ENCODE measurements around the gene ACADSB. TPM values are rescaled to one million over a fixed set of nuclear protein-coding genes. Genes with fewer than 3 reads are reported as not detected.

The ACADSB gene
- total RNA-seq, 2 experiments from 2014 or later: 15.4 to 17.3 TPM

- no peak for DNase-seq
- POLR2A ChIA-PET: interaction anchor here (1.0 kb wide), 1 partner anchor 68 kb away, joined by 3 read pairs; no protein-coding TSS in a partner anchor
Measured at GRCh38 chr10:123021517-123021916, 12.7 kb downstream of the ACADSB start.

GRCh38 chr10:123024540-123024939 is 15.7 kb downstream of the ACADSB start:
- Mint-ChIP-seq H3K27me3 (ENCODE audit: low read depth) (no peaks in the 10 kb centered on the region), H3K36me3 (ENCODE audit: low read depth) (no peaks in the 10 kb centered on the region), H3K4me3 (no peak overlapping the region), H3K27ac (no peak overlapping the region), H3K9me3 (ENCODE audit: insufficient read depth) (no peaks in the 10 kb centered on the region), H3K4me1 (ENCODE audit: low read depth) (peaks cover 4% of the 10 kb centered on the region)
- ChIA-PET CTCF (interaction anchor here (1.8 to 2.1 kb wide), 2 partner anchors 8 to 19 kb away, joined by 5 to 12 read pairs; no protein-coding TSS in a partner anchor), POLR2A (no interaction called here)
- ATAC-seq (no peak), DNase-seq (no peak)

More at GRCh38 chr10:123021517-123021916, 12.7 kb downstream of the ACADSB start:
- CTCF ChIA-PET: interaction anchor here (0.9 to 4.3 kb wide), 12 partner anchors 9 to 359 kb away, joined by 3 to 26 read pairs (median 4); no protein-coding TSS in a partner anchor
- H3K9me3 Mint-ChIP-seq (ENCODE audit: insufficient read depth): peaks cover 4% of the 10 kb centered on the region
- ATAC-seq: no peak
- H3K36me3 Mint-ChIP-seq (ENCODE audit: low read depth): no peaks in the 10 kb centered on the region
- H3K4me1 Mint-ChIP-seq (ENCODE audit: low read depth): peaks cover 4% of the 10 kb centered on the region
- H3K4me3 Mint-ChIP-seq: no peak overlapping the region
- no peaks in the 10 kb centered on the region for H3K27me3 Mint-ChIP-seq (ENCODE audit: low read depth)
- H3K27ac Mint-ChIP-seq: no peak overlapping the region

GRCh38 chr10:123026302-123026701 is 17.5 kb downstream of the ACADSB start:
- POLR2A ChIA-PET: no interaction called here
- no peak for DNase-seq
- Mint-ChIP-seq H3K27me3 (ENCODE audit: low read depth) (no peaks in the 10 kb centered on the region), H3K9me3 (ENCODE audit: insufficient read depth) (no peaks in the 10 kb centered on the region), H3K4me1 (ENCODE audit: low read depth) (peaks cover 4% of the 10 kb centered on the region), H3K36me3 (ENCODE audit: low read depth) (no peaks in the 10 kb centered on the region), H3K4me3 (no peak overlapping the region), H3K27ac (no peak overlapping the region)
- CTCF ChIA-PET: no interaction called here
- ATAC-seq: no peak

GRCh38 chr10:123027861-123028260 is 19.1 kb downstream of the ACADSB start:
- ATAC-seq (no peak), DNase-seq (no peak)
- H3K9me3 Mint-ChIP-seq (ENCODE audit: insufficient read depth): no peaks in the 10 kb centered on the region
- H3K4me3 Mint-ChIP-seq: no peak overlapping the region
- H3K36me3 Mint-ChIP-seq (ENCODE audit: low read depth): no peaks in the 10 kb centered on the region
- ChIA-PET CTCF (interaction anchor here (1.3 kb wide), 1 partner anchor 15 kb away, joined by 4 read pairs; no protein-coding TSS in a partner anchor), POLR2A (no interaction called here)
- H3K27me3 Mint-ChIP-seq (ENCODE audit: low read depth): no peaks in the 10 kb centered on the region
- peaks cover 4% of the 10 kb centered on the region for H3K4me1 Mint-ChIP-seq (ENCODE audit: low read depth)
- H3K27ac Mint-ChIP-seq: no peak overlapping the region

- ChIA-PET POLR2A (no interaction called here), CTCF (interaction anchor here (1.1 kb wide), 1 partner anchor 10 kb away, joined by 5 read pairs; no protein-coding TSS in a partner anchor)
- H3K36me3 Mint-ChIP-seq (ENCODE audit: low read depth): peaks cover 4% of the 10 kb centered on the region
- H3K4me1 Mint-ChIP-seq (ENCODE audit: low read depth): no peaks in the 10 kb centered on the region
- no peaks in the 10 kb centered on the region for H3K27me3 Mint-ChIP-seq (ENCODE audit: low read depth)
- H3K27ac Mint-ChIP-seq: no peak overlapping the region
- no peak overlapping the region for H3K4me3 Mint-ChIP-seq
- no peak for ATAC-seq
- H3K9me3 Mint-ChIP-seq (ENCODE audit: insufficient read depth): no peaks in the 10 kb centered on the region
- DNase-seq: no peak
Measured at GRCh38 chr10:123031124-123031523, 22.3 kb downstream of the ACADSB start.

- DNase-seq (no peak), ATAC-seq (no peak)
- Mint-ChIP-seq H3K9me3 (ENCODE audit: insufficient read depth) (no peaks in the 10 kb centered on the region), H3K27ac (no peak overlapping the region), H3K4me1 (ENCODE audit: low read depth) (peaks cover 8% of the 10 kb centered on the region), H3K4me3 (no peak overlapping the region), H3K36me3 (ENCODE audit: low read depth) (peaks cover 6% of the 10 kb centered on the region), H3K27me3 (ENCODE audit: low read depth) (no peaks in the 10 kb centered on the region)
- CTCF ChIA-PET: interaction anchor here (1.4 to 2.3 kb wide), 3 partner anchors 8 to 13 kb away, joined by 5 to 9 read pairs (median 5); no protein-coding TSS in a partner anchor
- POLR2A ChIA-PET: no interaction called here
Measured at GRCh38 chr10:123034332-123034731, 25.5 kb downstream of the ACADSB start.

- DNase-seq: no peak
- H3K27me3 Mint-ChIP-seq (ENCODE audit: low read depth): no peaks in the 10 kb centered on the region
- ChIA-PET POLR2A (no interaction called here), CTCF (no interaction called here)
- no peak overlapping the region for H3K4me3 Mint-ChIP-seq
- H3K4me1 Mint-ChIP-seq (ENCODE audit: low read depth): peaks cover 11% of the 10 kb centered on the region
- H3K36me3 Mint-ChIP-seq (ENCODE audit: low read depth): peaks cover 6% of the 10 kb centered on the region
- H3K9me3 Mint-ChIP-seq (ENCODE audit: insufficient read depth): no peaks in the 10 kb centered on the region
- H3K27ac Mint-ChIP-seq: no peak overlapping the region
- no peak for ATAC-seq
Measured at GRCh38 chr10:123035467-123036086, 26.8 kb downstream of the ACADSB start.

GRCh38 chr10:123038782-123039631 is 30.2 kb downstream of the ACADSB start:
- Mint-ChIP-seq H3K4me3 (no peak overlapping the region), H3K9me3 (ENCODE audit: insufficient read depth) (no peaks in the 10 kb centered on the region), H3K36me3 (ENCODE audit: low read depth) (peaks cover 6% of the 10 kb centered on the region), H3K4me1 (ENCODE audit: low read depth) (peaks cover 11% of the 10 kb centered on the region), H3K27ac (peak overlapping the region; percentile 14), H3K27me3 (ENCODE audit: low read depth) (no peaks in the 10 kb centered on the region)
- POLR2A ChIA-PET: no interaction called here
- DNase-seq (no peak), ATAC-seq (no peak)
- CTCF ChIA-PET: interaction anchor here (0.7 kb wide), 1 partner anchor 521 kb away, joined by 3 read pairs; no protein-coding TSS in a partner anchor

GRCh38 chr10:123039632-123039930 is 30.8 kb downstream of the ACADSB start:
- ATAC-seq (no peak), DNase-seq (no peak)
- Mint-ChIP-seq H3K4me1 (ENCODE audit: low read depth) (peaks cover 11% of the 10 kb centered on the region), H3K36me3 (ENCODE audit: low read depth) (peaks cover 6% of the 10 kb centered on the region), H3K27ac (no peak overlapping the region), H3K27me3 (ENCODE audit: low read depth) (no peaks in the 10 kb centered on the region), H3K9me3 (ENCODE audit: insufficient read depth) (no peaks in the 10 kb centered on the region), H3K4me3 (no peak overlapping the region)
- ChIA-PET POLR2A (no interaction called here), CTCF (no interaction called here)

GRCh38 chr10:123042708-123043408 is 34.1 kb downstream of the ACADSB start:
- POLR2A ChIA-PET: interaction anchor here (1.0 kb wide), 1 partner anchor 91 kb away, joined by 3 read pairs; no protein-coding TSS in a partner anchor
- CTCF ChIA-PET: interaction anchor here (0.6 to 3.2 kb wide), 27 partner anchors 9 to 521 kb away, joined by 3 to 26 read pairs (median 4); partner anchors contain the start of gene BUB3

GRCh38 chr10:123043409-123043925 is 34.7 kb downstream of the ACADSB start:
- peaks cover 4% of the 10 kb centered on the region for H3K36me3 Mint-ChIP-seq (ENCODE audit: low read depth)
- H3K4me3 Mint-ChIP-seq: no peak overlapping the region
- no peak overlapping the region for H3K27ac Mint-ChIP-seq
- ChIA-PET CTCF (interaction anchor here (0.6 to 3.2 kb wide), 26 partner anchors 9 to 520 kb away, joined by 3 to 26 read pairs (median 4); partner anchors contain the start of gene BUB3), POLR2A (interaction anchor here (1.0 kb wide), 1 partner anchor 91 kb away, joined by 3 read pairs; no protein-coding TSS in a partner anchor)
- peak; percentile 66 for DNase-seq
- peak; percentile 88 for ATAC-seq
- no peaks in the 10 kb centered on the region for H3K9me3 Mint-ChIP-seq (ENCODE audit: insufficient read depth)
- peaks cover 11% of the 10 kb centered on the region for H3K4me1 Mint-ChIP-seq (ENCODE audit: low read depth)
- H3K27me3 Mint-ChIP-seq (ENCODE audit: low read depth): no peaks in the 10 kb centered on the region

More at GRCh38 chr10:123042708-123043408, 34.1 kb downstream of the ACADSB start:
- H3K36me3 Mint-ChIP-seq (ENCODE audit: low read depth): no peaks in the 10 kb centered on the region
- DNase-seq: no peak
- no peak overlapping the region for H3K27ac Mint-ChIP-seq
- H3K4me1 Mint-ChIP-seq (ENCODE audit: low read depth): peaks cover 11% of the 10 kb centered on the region
- ATAC-seq: no peak
- no peak overlapping the region for H3K4me3 Mint-ChIP-seq
- no peaks in the 10 kb centered on the region for H3K27me3 Mint-ChIP-seq (ENCODE audit: low read depth)
- H3K9me3 Mint-ChIP-seq (ENCODE audit: insufficient read depth): no peaks in the 10 kb centered on the region
